Naive B cell (primary cell): Measurements from ENCODE around the gene NFIB. TPM values are rescaled to one million over a fixed set of nuclear protein-coding genes. Genes with fewer than 3 reads are reported as not detected.

ENCODE experiments used
- ATAC-seq, 2 donors: fragments of 150-1000 bp; cut with Tn5 transposase; 2 replicates each; pipeline ENCODE4 v1.10.0; 2021; ENCODE audit warnings: low read depth in 2 of 2, mild to moderate bottlenecking in 2 of 2, moderate library complexity in 2 of 2
- DNase-seq: peaks from one replicate; pipeline ENCODE4 v3.0.0; 2022
- H3K27ac Mint-ChIP-seq, 6 donors: one replicate each; pipeline ENCODE4 v1.8.0; 2020 to 2022; ENCODE audit warnings: mild to moderate bottlenecking in 6 of 6, mixed read lengths in 6 of 6, moderate library complexity in 5 of 6, inconsistent platforms in 2 of 6
- H3K27me3 Mint-ChIP-seq, 3 donors: one replicate each; pipeline ENCODE4 v1.8.0; 2021 to 2022; ENCODE audit warnings: mixed read lengths in 3 of 3, mild to moderate bottlenecking in 1 of 3
- H3K36me3 Mint-ChIP-seq, 2 donors: one replicate each; pipeline ENCODE4 v1.8.0; 2020 to 2022; ENCODE audit warnings: mixed read lengths in 2 of 2, inconsistent platforms in 1 of 2, mild to moderate bottlenecking in 1 of 2
- H3K4me1 Mint-ChIP-seq, 3 donors: one replicate each; pipeline ENCODE4 v1.8.0; 2020 to 2022; ENCODE audit warnings: mixed read lengths in 3 of 3, inconsistent platforms in 1 of 3, mild to moderate bottlenecking in 1 of 3, moderate library complexity in 1 of 3
- H3K4me3 Mint-ChIP-seq, 8 donors: one replicate each; pipeline ENCODE4 v1.8.0; 2020 to 2022; ENCODE audit warnings: mild to moderate bottlenecking in 8 of 8, mixed read lengths in 8 of 8, moderate library complexity in 8 of 8, inconsistent platforms in 2 of 8
- H3K9me3 Mint-ChIP-seq, 7 donors: one replicate each; pipeline ENCODE4 v1.8.0; 2020 to 2022; ENCODE audit warnings: mixed read lengths in 7 of 7, mild to moderate bottlenecking in 5 of 7, inconsistent platforms in 2 of 7, moderate library complexity in 1 of 7
- polyA plus RNA-seq, 6 donors: library from polyadenylated mRNA; unstranded; fragments of 300-500 nt; fragmentation: Illumina TruSeq; gene quantifications; one replicate each; pipeline ENCODE4 v1.2.3, GENCODE V29; 2021; ENCODE audit warnings: low read depth in 6 of 6

Gene NFIB
- polyA plus RNA-seq, 6 donors from 2014 or later: 0.31 to 0.69 (median 0.41) TPM; not detected in 3

DNA sequence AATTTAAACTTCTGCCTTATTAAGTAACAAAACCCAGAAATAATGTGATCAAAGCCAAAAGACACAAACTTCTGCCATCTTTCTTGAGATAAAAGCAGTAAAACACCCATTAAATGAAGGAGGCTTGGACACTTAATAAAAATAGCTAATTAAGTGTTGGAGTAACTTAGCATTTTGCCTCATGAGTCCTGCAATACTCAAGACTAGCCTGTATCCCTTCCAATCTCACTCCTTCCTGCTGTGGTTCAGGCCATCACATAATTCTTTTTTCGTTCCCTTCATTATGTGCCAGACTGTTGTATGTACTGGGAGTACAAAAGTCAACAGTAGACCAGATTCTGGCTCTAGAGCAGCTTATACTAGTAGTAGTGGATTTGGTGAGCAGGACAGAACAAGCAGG, 250.2 kb downstream of the NFIB start:
- H3K36me3 Mint-ChIP-seq: no peaks in the 10 kb centered on the region
- no peaks in the 10 kb centered on the region for H3K27me3 Mint-ChIP-seq
- peaks cover 0 to 4% (median 0%) of the 10 kb centered on the region in 7 donors for H3K9me3 Mint-ChIP-seq
- H3K4me3 Mint-ChIP-seq: no peak overlapping the region
- no peaks in the 10 kb centered on the region for H3K4me1 Mint-ChIP-seq
- H3K27ac Mint-ChIP-seq: no peak overlapping the region
- ATAC-seq: no peak
- no peak for DNase-seq

DNA sequence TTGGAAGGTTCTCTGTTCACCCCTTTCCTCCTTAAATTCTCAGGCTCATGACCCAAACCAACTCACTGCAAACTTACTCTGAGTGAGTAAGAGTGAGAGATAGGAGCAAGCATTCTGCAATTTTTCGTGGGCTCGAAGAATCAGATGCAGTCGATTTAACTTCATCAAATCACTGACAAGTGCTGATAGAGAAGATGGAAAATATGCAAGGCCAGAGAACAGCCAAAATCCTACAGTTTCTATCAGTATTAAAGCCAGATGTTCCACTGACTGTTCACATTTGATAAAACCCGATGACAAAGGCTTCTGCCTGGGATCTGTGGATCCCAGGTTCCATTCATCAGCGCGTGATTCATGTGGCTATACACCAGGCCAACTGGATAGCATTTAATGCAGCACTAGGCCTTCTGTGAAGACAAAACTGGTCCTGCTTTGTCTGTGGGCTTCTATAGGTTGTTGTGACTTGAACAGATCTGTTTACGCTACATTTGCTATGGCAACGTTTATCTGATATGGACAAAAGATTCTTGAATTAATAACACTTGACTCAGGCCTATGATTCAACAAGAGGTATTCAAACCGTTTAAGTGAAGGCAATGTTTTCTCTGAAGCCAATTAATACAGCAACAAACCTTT, 251.2 kb downstream of the NFIB start:
- H3K27ac Mint-ChIP-seq: no peak overlapping the region
- H3K4me1 Mint-ChIP-seq: no peaks in the 10 kb centered on the region
- DNase-seq (no peak), ATAC-seq (no peak)
- no peak overlapping the region for H3K4me3 Mint-ChIP-seq
- H3K36me3 Mint-ChIP-seq: no peaks in the 10 kb centered on the region
- no peaks in the 10 kb centered on the region for H3K27me3 Mint-ChIP-seq
- H3K9me3 Mint-ChIP-seq: peaks cover 0 to 3% (median 2%) of the 10 kb centered on the region in 7 donors

DNA sequence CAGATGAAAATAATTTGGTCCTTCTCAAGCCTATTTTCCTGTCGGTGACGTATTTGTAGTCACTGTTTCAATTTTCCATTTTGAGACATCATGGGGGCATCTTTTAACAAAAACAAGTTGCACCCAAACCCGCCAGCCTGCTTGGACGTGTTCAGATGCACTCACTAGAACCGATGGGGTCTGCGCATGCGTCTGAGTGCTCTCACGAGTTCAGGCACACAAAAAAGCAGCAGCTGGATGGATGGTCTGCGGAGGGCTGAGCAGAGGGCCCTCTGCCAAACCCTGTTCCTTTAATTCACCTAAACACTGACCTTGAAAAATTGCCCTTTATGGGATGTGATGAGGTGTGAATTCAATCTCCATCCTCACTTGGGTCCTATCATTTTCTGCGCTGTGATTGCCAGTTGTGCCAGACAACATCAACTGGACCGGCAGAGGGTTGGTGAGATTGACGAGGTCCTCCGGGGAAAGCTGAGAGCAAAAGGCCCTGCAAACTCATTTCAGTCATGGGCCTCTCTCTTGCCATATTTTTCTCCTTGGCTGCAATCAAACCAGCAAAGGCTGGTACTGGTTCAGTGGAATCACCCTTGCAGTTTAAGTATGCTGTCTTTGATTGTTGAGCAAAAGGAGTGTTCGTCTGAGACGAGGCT, 251.9 kb downstream of the NFIB start:
- H3K4me1 Mint-ChIP-seq: no peaks in the 10 kb centered on the region
- H3K36me3 Mint-ChIP-seq: no peaks in the 10 kb centered on the region
- DNase-seq (no peak), ATAC-seq (no peak)
- H3K27ac Mint-ChIP-seq: no peak overlapping the region
- H3K4me3 Mint-ChIP-seq: no peak overlapping the region
- no peaks in the 10 kb centered on the region for H3K27me3 Mint-ChIP-seq
- H3K9me3 Mint-ChIP-seq: peaks cover 0 to 7% (median 2%) of the 10 kb centered on the region in 7 donors

DNA sequence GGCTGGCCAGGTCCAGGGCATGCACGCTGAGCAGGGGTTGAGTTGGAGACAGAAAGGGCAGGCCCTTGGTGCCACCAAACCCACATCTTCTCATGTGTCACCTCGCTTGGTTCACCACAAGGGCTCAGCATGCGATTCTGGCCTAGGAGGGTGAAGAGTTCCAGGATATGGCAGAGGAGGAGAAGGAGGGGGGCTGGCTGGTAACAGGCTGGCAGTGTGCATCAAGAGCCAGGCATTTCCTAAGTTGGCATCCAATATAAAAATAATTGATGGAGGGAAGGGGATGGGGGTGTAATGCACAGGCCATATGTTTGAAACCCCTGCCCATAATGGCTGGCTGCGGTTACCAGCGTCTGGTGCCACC, 255.6 kb downstream of the NFIB start:
- H3K9me3 Mint-ChIP-seq: peaks cover 0 to 7% (median 0%) of the 10 kb centered on the region in 7 donors
- no peak overlapping the region for H3K4me3 Mint-ChIP-seq
- no peaks in the 10 kb centered on the region for H3K36me3 Mint-ChIP-seq
- H3K27me3 Mint-ChIP-seq: no peaks in the 10 kb centered on the region
- H3K27ac Mint-ChIP-seq: no peak overlapping the region
- DNase-seq: no peak
- H3K4me1 Mint-ChIP-seq: no peaks in the 10 kb centered on the region
- no peak for ATAC-seq

DNA sequence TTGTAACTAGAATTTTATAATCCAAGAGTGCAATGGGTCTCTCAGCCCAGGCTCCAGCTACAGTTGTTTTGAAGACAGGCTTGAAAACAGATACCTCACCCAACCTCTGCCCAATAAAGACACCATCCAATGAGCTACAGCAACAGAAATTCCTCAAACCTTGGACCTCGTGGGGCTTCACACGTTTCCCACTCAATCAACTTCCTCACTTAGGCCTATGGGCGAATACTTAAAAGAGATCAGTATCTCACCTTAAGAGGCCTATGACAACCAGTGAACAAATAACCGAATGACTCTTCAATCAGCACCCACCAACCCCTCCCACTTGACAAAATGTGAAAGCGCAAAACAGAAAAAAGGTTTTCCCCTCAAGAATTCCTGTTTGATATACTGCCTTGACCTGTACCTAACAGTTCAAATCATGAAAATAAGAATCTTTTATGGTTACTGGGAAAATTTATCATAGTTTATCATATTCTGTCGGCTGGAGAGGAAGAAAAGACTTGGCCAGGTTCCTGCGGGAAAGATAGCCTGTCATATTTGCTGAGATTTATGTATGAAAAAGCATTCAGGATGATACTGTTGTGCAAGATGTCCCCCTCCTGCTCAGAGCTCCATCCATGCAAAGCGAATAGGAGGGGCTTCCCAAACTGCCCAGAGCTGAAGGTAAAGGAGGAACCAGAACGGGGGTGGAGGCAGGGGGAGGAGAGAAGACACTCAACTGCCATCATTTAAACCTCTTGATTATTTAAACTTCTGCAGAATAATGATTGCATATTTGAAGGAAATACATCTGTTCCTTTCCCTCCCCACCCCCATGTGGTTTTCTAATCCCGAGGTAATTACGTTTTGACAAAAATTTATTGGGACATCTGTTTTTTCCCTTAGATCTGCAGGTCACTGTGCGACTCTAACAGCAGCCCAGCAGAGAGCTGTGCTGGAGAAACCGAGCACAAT, 256.3 kb downstream of the NFIB start:
- H3K4me3 Mint-ChIP-seq: no peak overlapping the region
- peaks cover 0 to 7% (median 0%) of the 10 kb centered on the region in 7 donors for H3K9me3 Mint-ChIP-seq
- H3K27me3 Mint-ChIP-seq: no peaks in the 10 kb centered on the region
- H3K4me1 Mint-ChIP-seq: no peaks in the 10 kb centered on the region
- DNase-seq (no peak), ATAC-seq (no peak)
- no peak overlapping the region for H3K27ac Mint-ChIP-seq
- no peaks in the 10 kb centered on the region for H3K36me3 Mint-ChIP-seq

DNA sequence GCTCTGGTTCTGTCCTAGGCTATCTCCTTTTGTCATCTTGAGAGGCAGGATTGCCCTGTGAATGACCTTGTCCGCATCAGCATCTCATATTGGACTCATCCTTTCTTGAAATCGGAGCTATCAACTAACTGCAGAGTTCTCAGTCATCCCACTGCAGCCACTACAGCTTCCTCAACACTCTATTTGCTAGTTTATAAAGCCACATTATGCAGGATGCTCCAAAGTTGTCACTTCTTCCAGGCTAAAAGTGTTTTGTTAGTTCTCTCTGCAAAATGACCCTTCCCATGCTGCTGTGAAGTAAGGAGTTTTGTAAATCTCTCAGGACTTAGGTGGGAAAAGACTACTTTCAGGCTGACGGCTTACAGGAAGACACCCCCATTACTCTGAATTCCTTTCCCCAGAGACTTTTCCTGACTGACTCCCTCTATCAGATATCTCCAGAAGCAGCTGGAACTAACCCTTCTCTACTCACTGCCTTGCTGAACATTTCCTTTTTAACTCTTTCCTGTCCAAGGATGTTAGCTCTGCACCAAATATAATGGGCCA, 257.6 kb downstream of the NFIB start:
- Mint-ChIP-seq H3K27me3 (no peaks in the 10 kb centered on the region), H3K27ac (no peak overlapping the region), H3K4me1 (no peaks in the 10 kb centered on the region), H3K36me3 (no peaks in the 10 kb centered on the region), H3K4me3 (no peak overlapping the region), H3K9me3 (peaks cover 0 to 7% (median 0%) of the 10 kb centered on the region in 7 donors)
- DNase-seq (no peak), ATAC-seq (no peak)

DNA sequence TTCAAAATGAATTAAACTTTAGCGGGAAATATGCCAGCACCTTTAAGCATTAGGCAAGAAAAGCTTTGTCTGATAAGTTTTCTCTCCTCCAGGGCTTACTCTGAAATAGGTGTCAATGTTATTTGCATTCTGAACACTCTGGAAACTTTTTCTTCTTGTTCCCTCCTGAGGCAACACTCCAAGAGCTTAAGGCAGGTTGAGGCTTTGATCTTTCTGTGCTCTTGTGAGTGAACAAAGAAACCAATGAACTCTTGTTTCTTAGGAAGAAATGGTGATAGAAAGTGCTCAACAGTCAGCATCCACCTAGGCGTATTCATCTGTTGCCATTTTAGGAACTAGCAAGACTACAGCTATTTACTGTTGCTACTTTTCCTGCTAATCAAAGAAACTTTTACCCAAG, 259.8 kb downstream of the NFIB start:
- Mint-ChIP-seq H3K36me3 (no peaks in the 10 kb centered on the region), H3K4me1 (no peaks in the 10 kb centered on the region), H3K27me3 (no peaks in the 10 kb centered on the region), H3K27ac (no peak overlapping the region), H3K9me3 (peaks cover 0 to 12% (median 2%) of the 10 kb centered on the region in 7 donors), H3K4me3 (no peak overlapping the region)
- DNase-seq (no peak), ATAC-seq (no peak)

DNA sequence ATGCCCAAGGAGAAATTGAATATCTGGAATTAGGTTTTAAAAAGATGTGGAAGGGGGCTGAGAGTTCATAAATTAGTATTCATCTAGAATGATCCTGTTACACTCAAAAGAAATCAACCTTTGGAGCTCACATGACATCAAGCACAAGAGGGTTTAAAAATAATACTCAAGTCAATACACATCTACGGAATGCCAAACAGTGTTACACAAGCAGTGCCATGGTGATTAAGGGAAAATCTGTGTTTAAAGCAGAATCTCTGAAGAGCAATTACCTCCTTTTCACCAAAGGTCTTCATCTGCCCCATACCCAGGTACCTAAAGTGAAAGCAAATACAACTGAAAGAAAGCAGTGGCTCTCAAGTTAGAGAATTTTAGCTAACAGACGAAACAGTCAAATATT, 261.6 kb downstream of the NFIB start:
- no peak overlapping the region for H3K27ac Mint-ChIP-seq
- no peak for DNase-seq
- peaks cover 0 to 15% (median 0%) of the 10 kb centered on the region in 7 donors for H3K9me3 Mint-ChIP-seq
- no peaks in the 10 kb centered on the region for H3K4me1 Mint-ChIP-seq
- no peak for ATAC-seq
- no peaks in the 10 kb centered on the region for H3K36me3 Mint-ChIP-seq
- no peak overlapping the region for H3K4me3 Mint-ChIP-seq
- H3K27me3 Mint-ChIP-seq: no peaks in the 10 kb centered on the region

DNA sequence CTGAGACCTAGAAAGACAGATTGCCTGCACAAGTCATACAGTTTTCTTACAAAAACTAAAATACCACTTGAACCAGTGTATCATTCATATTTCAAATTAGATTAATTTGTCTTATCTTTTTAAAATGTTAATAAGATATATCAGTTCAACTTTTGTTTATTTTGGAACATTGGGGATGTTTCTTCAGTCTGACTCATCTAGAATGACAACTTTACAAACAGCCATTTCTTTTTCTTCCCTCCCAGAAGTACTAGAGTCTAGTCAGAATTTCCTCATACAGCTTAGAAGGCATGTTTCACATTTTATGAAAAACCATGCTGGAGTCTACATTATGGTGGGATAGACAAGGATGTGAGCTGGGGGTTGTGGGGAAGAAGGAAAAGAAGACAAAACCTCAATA, 262.5 kb downstream of the NFIB start:
- Mint-ChIP-seq H3K27me3 (no peaks in the 10 kb centered on the region), H3K27ac (no peak overlapping the region), H3K36me3 (no peaks in the 10 kb centered on the region), H3K9me3 (peaks cover 0 to 15% (median 0%) of the 10 kb centered on the region in 7 donors), H3K4me3 (no peak overlapping the region), H3K4me1 (no peaks in the 10 kb centered on the region)
- DNase-seq (no peak), ATAC-seq (no peak)

DNA sequence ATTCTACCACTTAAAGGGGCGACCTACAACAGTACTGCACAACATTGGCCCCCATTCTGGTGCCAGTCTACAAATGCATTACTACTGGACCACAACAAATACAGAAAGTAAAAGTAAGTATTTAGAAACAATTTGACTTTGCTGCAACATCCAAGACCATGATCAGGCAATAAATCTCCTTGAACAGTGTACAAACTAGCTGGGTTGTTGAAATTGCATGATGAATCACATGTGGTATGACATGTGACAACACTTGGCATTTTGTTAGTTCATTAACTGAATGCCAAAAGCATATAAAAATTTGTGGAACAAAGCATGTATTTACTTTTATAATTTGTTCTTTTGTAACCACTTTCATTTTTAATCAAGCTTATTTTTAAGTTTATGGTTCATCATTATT, 270.5 kb downstream of the NFIB start:
- Mint-ChIP-seq H3K27ac (no peak overlapping the region), H3K27me3 (no peaks in the 10 kb centered on the region), H3K4me3 (no peak overlapping the region), H3K4me1 (no peaks in the 10 kb centered on the region), H3K36me3 (peaks cover 0 to 4% of the 10 kb centered on the region in 2 donors), H3K9me3 (peaks cover 0 to 5% (median 1%) of the 10 kb centered on the region in 7 donors)
- ATAC-seq (no peak), DNase-seq (no peak)

DNA sequence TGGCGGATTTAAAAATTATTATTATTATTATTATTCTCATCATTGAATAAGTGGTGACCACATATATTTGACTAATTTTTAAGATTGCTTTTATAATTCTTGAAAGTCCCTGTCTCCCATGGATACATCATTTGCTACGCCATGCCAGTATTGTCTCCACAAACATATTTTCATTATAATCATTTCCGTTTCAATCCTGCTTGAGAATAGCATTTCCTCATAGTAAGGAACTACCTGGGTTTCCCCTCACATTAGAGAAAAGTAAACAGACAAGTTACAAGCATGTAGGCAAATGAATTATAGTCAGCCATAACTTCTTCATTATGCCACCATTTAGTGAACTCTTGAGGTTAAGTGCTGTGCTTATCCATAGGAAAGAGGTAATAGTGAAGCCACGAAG, 276.6 kb downstream of the NFIB start:
- Mint-ChIP-seq H3K4me1 (no peaks in the 10 kb centered on the region), H3K9me3 (peaks cover 0 to 8% (median 2%) of the 10 kb centered on the region in 7 donors), H3K4me3 (no peak overlapping the region), H3K27ac (no peak overlapping the region), H3K27me3 (no peaks in the 10 kb centered on the region), H3K36me3 (peaks cover 0 to 4% of the 10 kb centered on the region in 2 donors)
- ATAC-seq (no peak), DNase-seq (no peak)

DNA sequence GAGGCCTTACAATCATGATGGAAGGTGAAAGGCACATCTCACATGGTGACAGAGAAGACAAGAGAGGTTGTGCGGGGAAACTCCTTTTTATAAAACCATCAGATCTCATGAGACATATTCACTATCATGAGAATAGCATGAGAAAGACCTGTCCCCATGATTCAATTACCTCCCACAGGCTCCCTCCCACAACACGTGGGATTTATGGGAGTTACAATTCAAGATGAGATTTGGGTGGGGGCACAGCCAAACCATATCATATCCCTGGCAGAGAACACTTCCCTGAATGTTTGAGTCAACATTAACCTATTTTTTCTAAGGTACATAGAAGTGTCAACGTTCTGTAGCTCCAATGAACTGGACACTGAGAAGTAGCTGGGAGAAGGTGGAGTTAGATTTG, 280.9 kb downstream of the NFIB start:
- H3K4me1 Mint-ChIP-seq: no peaks in the 10 kb centered on the region
- no peaks in the 10 kb centered on the region for H3K36me3 Mint-ChIP-seq
- H3K9me3 Mint-ChIP-seq: peaks cover 0 to 9% (median 4%) of the 10 kb centered on the region in 7 donors
- ATAC-seq (no peak), DNase-seq (no peak)
- H3K27me3 Mint-ChIP-seq: no peaks in the 10 kb centered on the region
- no peak overlapping the region for H3K27ac Mint-ChIP-seq
- no peak overlapping the region for H3K4me3 Mint-ChIP-seq
